ENCODE data around the gene CCL21.

GRCh38 chr9:34717996-34718614 is 8.2 kb upstream of the CCL21 start:
- TF ChIP-seq, protein P1, sequence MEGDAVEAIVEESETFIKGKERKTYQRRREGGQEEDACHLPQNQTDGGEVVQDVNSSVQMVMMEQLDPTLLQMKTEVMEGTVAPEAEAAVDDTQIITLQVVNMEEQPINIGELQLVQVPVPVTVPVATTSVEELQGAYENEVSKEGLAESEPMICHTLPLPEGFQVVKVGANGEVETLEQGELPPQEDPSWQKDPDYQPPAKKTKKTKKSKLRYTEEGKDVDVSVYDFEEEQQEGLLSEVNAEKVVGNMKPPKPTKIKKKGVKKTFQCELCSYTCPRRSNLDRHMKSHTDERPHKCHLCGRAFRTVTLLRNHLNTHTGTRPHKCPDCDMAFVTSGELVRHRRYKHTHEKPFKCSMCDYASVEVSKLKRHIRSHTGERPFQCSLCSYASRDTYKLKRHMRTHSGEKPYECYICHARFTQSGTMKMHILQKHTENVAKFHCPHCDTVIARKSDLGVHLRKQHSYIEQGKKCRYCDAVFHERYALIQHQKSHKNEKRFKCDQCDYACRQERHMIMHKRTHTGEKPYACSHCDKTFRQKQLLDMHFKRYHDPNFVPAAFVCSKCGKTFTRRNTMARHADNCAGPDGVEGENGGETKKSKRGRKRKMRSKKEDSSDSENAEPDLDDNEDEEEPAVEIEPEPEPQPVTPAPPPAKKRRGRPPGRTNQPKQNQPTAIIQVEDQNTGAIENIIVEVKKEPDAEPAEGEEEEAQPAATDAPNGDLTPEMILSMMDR (IDR thresholded peaks at IDR 0.05), result no peak
- TF ChIP-seq POLR2AphosphoS5 (IDR thresholded peaks at IDR 0.05) (no peak), EP300 (IDR thresholded peaks at IDR 0.05) (no peak)
